ENCODE data around the gene FNDC7.
A peak's percentile ranks its signal among the peaks of the same experiment; 100 is the strongest.

The FNDC7 gene

GRCh38 chr1:108732398-108732797, 19.7 kb downstream of the FNDC7 start:
- no peak overlapping the region for H3K4ac ChIP-seq (ENCODE audit: low read depth, low read length)
- no peak overlapping the region for H2BK5ac ChIP-seq (ENCODE audit: low read depth, low read length, poor library complexity)
- H4K12ac ChIP-seq (ENCODE audit: low read depth, low read length), result no peak overlapping the region
- no peak overlapping the region for H3K4me3 ChIP-seq (ENCODE audit: low read depth, low read length)
- H4K91ac ChIP-seq (ENCODE audit: low read depth, low read length), result no peak overlapping the region
- H3K23ac ChIP-seq (ENCODE audit: low read length), result no peak overlapping the region
- no peak overlapping the region for H2AK5ac ChIP-seq (ENCODE audit: low read length)
- H3K79me2 ChIP-seq (ENCODE audit: control insufficient read depth, insufficient read depth, low read length, poor library complexity), result no peaks in the 10 kb centered on the region
- H3K27ac ChIP-seq (ENCODE audit: low read depth, low read length), result no peak overlapping the region
- WGBS (ENCODE audit: extremely low coverage, insufficient coverage, insufficient read length), result no CpG with 5 or more reads among the region's 1 CpG
- H3K14ac ChIP-seq (ENCODE audit: low read length), result no peak overlapping the region
- no peaks in the 10 kb centered on the region for H3K36me3 ChIP-seq (ENCODE audit: control insufficient read depth in 1 of 2, insufficient read depth in 2 of 2, low read length in 2 of 2)
- no peak overlapping the region for H2BK120ac ChIP-seq (ENCODE audit: insufficient read depth, low read length, poor library complexity)
- H3K18ac ChIP-seq (ENCODE audit: low read length), result no peak overlapping the region
- no peak overlapping the region for H2BK12ac ChIP-seq (ENCODE audit: low read length)
- DNase-seq, result no peak
- no peak overlapping the region for H2AFZ ChIP-seq (ENCODE audit: insufficient read depth, low read length, poor library complexity)
- no peak overlapping the region for H4K8ac ChIP-seq (ENCODE audit: low read depth, low read length)
- no peaks in the 10 kb centered on the region for H3K4me1 ChIP-seq (ENCODE audit: control insufficient read depth in 1 of 2, insufficient read depth in 2 of 2, low read length in 2 of 2)
- H3K4me2 ChIP-seq (ENCODE audit: low read length), result no peak overlapping the region
- no peak overlapping the region for H3K9ac ChIP-seq (ENCODE audit: low read length)
- no peaks in the 10 kb centered on the region for H3K79me1 ChIP-seq (ENCODE audit: low read length)
- peaks cover 4% of the 10 kb centered on the region for H3K9me3 ChIP-seq (ENCODE audit: insufficient read depth, low read depth, low read length)
- no peaks in the 10 kb centered on the region for H3K27me3 ChIP-seq (ENCODE audit: insufficient read depth, low read length)

- Histone ChIP-seq H2BK120ac (ENCODE audit: insufficient read depth, low read length, poor library complexity) (no peak overlapping the region), H3K27me3 (ENCODE audit: insufficient read depth, low read length) (no peaks in the 10 kb centered on the region), H2BK5ac (ENCODE audit: low read depth, low read length, poor library complexity) (no peak overlapping the region), H3K23ac (ENCODE audit: low read length) (no peak overlapping the region), H3K79me2 (ENCODE audit: control insufficient read depth, insufficient read depth, low read length, poor library complexity) (no peaks in the 10 kb centered on the region), H2AFZ (ENCODE audit: insufficient read depth, low read length, poor library complexity) (no peak overlapping the region), H3K36me3 (ENCODE audit: control insufficient read depth in 1 of 2, insufficient read depth in 2 of 2, low read length in 2 of 2) (no peaks in the 10 kb centered on the region), H4K12ac (ENCODE audit: low read depth, low read length) (no peak overlapping the region), H4K8ac (ENCODE audit: low read depth, low read length) (no peak overlapping the region), H3K27ac (ENCODE audit: low read depth, low read length) (no peak overlapping the region), H3K14ac (ENCODE audit: low read length) (no peak overlapping the region), H3K18ac (ENCODE audit: low read length) (no peak overlapping the region), H3K4me1 (ENCODE audit: control insufficient read depth in 1 of 2, insufficient read depth in 2 of 2, low read length in 2 of 2) (no peaks in the 10 kb centered on the region), H3K4ac (ENCODE audit: low read depth, low read length) (no peak overlapping the region), H3K9me3 (ENCODE audit: insufficient read depth, low read depth, low read length) (no peaks in the 10 kb centered on the region), H2AK5ac (ENCODE audit: low read length) (no peak overlapping the region), H3K4me2 (ENCODE audit: low read length) (no peak overlapping the region), H4K91ac (ENCODE audit: low read depth, low read length) (no peak overlapping the region), H3K4me3 (ENCODE audit: low read depth, low read length) (no peak overlapping the region), H3K9ac (ENCODE audit: low read length) (no peak overlapping the region), H2BK12ac (ENCODE audit: low read length) (no peak overlapping the region), H3K79me1 (ENCODE audit: low read length) (no peaks in the 10 kb centered on the region)
- no CpG with 5 or more reads among the region's 1 CpG for WGBS (ENCODE audit: extremely low coverage, insufficient coverage, insufficient read length)
- no peak for DNase-seq
These were observed 21.6 kb downstream of the FNDC7 start for GRCh38 chr1:108734171-108734865.

- no peak for DNase-seq
- H3K4me1 ChIP-seq (ENCODE audit: control insufficient read depth in 1 of 2, insufficient read depth in 2 of 2, low read length in 2 of 2), result no peaks in the 10 kb centered on the region
- no peaks in the 10 kb centered on the region for H3K27me3 ChIP-seq (ENCODE audit: insufficient read depth, low read length)
- H4K12ac ChIP-seq (ENCODE audit: low read depth, low read length), result no peak overlapping the region
- no peak overlapping the region for H3K27ac ChIP-seq (ENCODE audit: low read depth, low read length)
- no peak overlapping the region for H3K14ac ChIP-seq (ENCODE audit: low read length)
- no peak overlapping the region for H3K4ac ChIP-seq (ENCODE audit: low read depth, low read length)
- no peak overlapping the region for H2AK5ac ChIP-seq (ENCODE audit: low read length)
- H2AFZ ChIP-seq (ENCODE audit: insufficient read depth, low read length, poor library complexity), result no peak overlapping the region
- H3K79me2 ChIP-seq (ENCODE audit: control insufficient read depth, insufficient read depth, low read length, poor library complexity), result peaks cover 5% of the 10 kb centered on the region
- H2BK12ac ChIP-seq (ENCODE audit: low read length), result no peak overlapping the region
- no peak overlapping the region for H3K9ac ChIP-seq (ENCODE audit: low read length)
- no peak overlapping the region for H2BK5ac ChIP-seq (ENCODE audit: low read depth, low read length, poor library complexity)
- no peaks in the 10 kb centered on the region for H3K36me3 ChIP-seq (ENCODE audit: control insufficient read depth in 1 of 2, insufficient read depth in 2 of 2, low read length in 2 of 2)
- WGBS (ENCODE audit: extremely low coverage, insufficient coverage, insufficient read length), result no CpG with 5 or more reads among the region's 6 CpGs
- no peak overlapping the region for H3K23ac ChIP-seq (ENCODE audit: low read length)
- H4K91ac ChIP-seq (ENCODE audit: low read depth, low read length), result no peak overlapping the region
- no peak overlapping the region for H3K4me3 ChIP-seq (ENCODE audit: low read depth, low read length)
- H3K79me1 ChIP-seq (ENCODE audit: low read length), result peaks cover 9% of the 10 kb centered on the region
- no peaks in the 10 kb centered on the region for H3K9me3 ChIP-seq (ENCODE audit: insufficient read depth, low read depth, low read length)
- H3K18ac ChIP-seq (ENCODE audit: low read length), result no peak overlapping the region
- no peak overlapping the region for H2BK120ac ChIP-seq (ENCODE audit: insufficient read depth, low read length, poor library complexity)
- H3K4me2 ChIP-seq (ENCODE audit: low read length), result no peak overlapping the region
- H4K8ac ChIP-seq (ENCODE audit: low read depth, low read length), result no peak overlapping the region
These were observed 29.5 kb downstream of the FNDC7 start for GRCh38 chr1:108742253-108742652.

GRCh38 chr1:108745980-108746381, 33.3 kb downstream of the FNDC7 start:
- no peaks in the 10 kb centered on the region for H3K4me1 ChIP-seq (ENCODE audit: control insufficient read depth in 1 of 2, insufficient read depth in 2 of 2, low read length in 2 of 2)
- no CpG with 5 or more reads among the region's 3 CpGs for WGBS (ENCODE audit: extremely low coverage, insufficient coverage, insufficient read length)

More at GRCh38 chr1:108745980-108746381, 33.3 kb downstream of the FNDC7 start:
- Histone ChIP-seq H3K9ac (ENCODE audit: low read length) (no peak overlapping the region), H3K4me3 (ENCODE audit: low read depth, low read length) (no peak overlapping the region), H3K4me2 (ENCODE audit: low read length) (peak overlapping the region; percentile 33), H4K8ac (ENCODE audit: low read depth, low read length) (peak overlapping the region; percentile 64), H4K12ac (ENCODE audit: low read depth, low read length) (peak overlapping the region; percentile 80), H3K27ac (ENCODE audit: low read depth, low read length) (no peak overlapping the region), H3K23ac (ENCODE audit: low read length) (no peak overlapping the region), H4K91ac (ENCODE audit: low read depth, low read length) (no peak overlapping the region), H3K14ac (ENCODE audit: low read length) (no peak overlapping the region), H2BK5ac (ENCODE audit: low read depth, low read length, poor library complexity) (no peak overlapping the region), H3K27me3 (ENCODE audit: insufficient read depth, low read length) (no peaks in the 10 kb centered on the region), H3K36me3 (ENCODE audit: control insufficient read depth in 1 of 2, insufficient read depth in 2 of 2, low read length in 2 of 2) (peaks cover 3% of the 10 kb centered on the region in 2 experiments), H3K9me3 (ENCODE audit: insufficient read depth, low read depth, low read length) (no peaks in the 10 kb centered on the region), H3K4ac (ENCODE audit: low read depth, low read length) (no peak overlapping the region), H3K18ac (ENCODE audit: low read length) (no peak overlapping the region), H2AK5ac (ENCODE audit: low read length) (no peak overlapping the region), H3K79me2 (ENCODE audit: control insufficient read depth, insufficient read depth, low read length, poor library complexity) (peaks cover 5% of the 10 kb centered on the region), H3K79me1 (ENCODE audit: low read length) (peaks cover 9% of the 10 kb centered on the region), H2BK120ac (ENCODE audit: insufficient read depth, low read length, poor library complexity) (peak overlapping the region; percentile 5), H2AFZ (ENCODE audit: insufficient read depth, low read length, poor library complexity) (no peak overlapping the region), H2BK12ac (ENCODE audit: low read length) (no peak overlapping the region)
- DNase-seq, result no peak
